H7 (cell line): ENCODE measurements around the gene MRFAP1L1. TPM values are rescaled to one million over a fixed set of nuclear protein-coding genes. Genes with fewer than 3 reads are reported as not detected.
"Not testable (repeated sequence)": the region's sequence is repeated elsewhere in the genome, so short reads cannot be mapped to it uniquely, and the experiment has no call there.

Source experiments
- DNase-seq: peaks from one replicate; pipeline ENCODE4 v3.0.0; 2012
- H3K27me3 ChIP-seq: 2 replicates; pipeline ENCODE4 v1.6.0; 2011; ENCODE audit warnings: mild to moderate bottlenecking, low read length; ENCODE audit not compliant: control insufficient read depth, insufficient read depth
- H3K36me3 ChIP-seq: replicated peaks from 2 replicates; pipeline ENCODE4 v1.5.1; 2011; ENCODE audit warnings: low read length; ENCODE audit not compliant: control insufficient read depth, insufficient read depth
- H3K4me3 ChIP-seq: 2 replicates; pipeline ENCODE4 v1.5.1; 2011; ENCODE audit warnings: low read depth, mild to moderate bottlenecking, control low read depth, low read length, moderate library complexity; ENCODE audit not compliant: insufficient read depth
- total RNA-seq: library from RNA; depleted of rRNA; stranded (reverse); fragments of >200 nt; shearing (Covaris generic); gene quantifications from 2 replicates; pipeline ENCODE4 v1.2.3, GENCODE V29; 2014

The MRFAP1L1 gene
- total RNA-seq, 1 experiment from 2014 or later = 49.0 TPM

GRCh38 chr4:6674500-6675149, 35.0 kb downstream of the MRFAP1L1 start:
- Histone ChIP-seq H3K4me3 (peak overlapping the region; percentile 74), H3K27me3 (no peaks in the 10 kb centered on the region), H3K36me3 (peaks cover 12% of the 10 kb centered on the region)
- peak; percentile 80 for DNase-seq

- peaks cover 12% of the 10 kb centered on the region for H3K36me3 ChIP-seq
These were observed 35.8 kb downstream of the MRFAP1L1 start for GRCh38 chr4:6673660-6674499.

GRCh38 chr4:6673191-6673659, 36.4 kb downstream of the MRFAP1L1 start:
- H3K27me3 ChIP-seq, DNase-seq: not testable (repeated sequence)
- Histone ChIP-seq H3K4me3 (peak overlapping the region; percentile 74), H3K36me3 (peaks cover 12% of the 10 kb centered on the region)

More at GRCh38 chr4:6673660-6674499, 35.8 kb downstream of the MRFAP1L1 start:
- Histone ChIP-seq H3K27me3 (no peaks in the 10 kb centered on the region), H3K4me3 (peak overlapping the region; percentile 74)
- peak; percentile 99 for DNase-seq

GRCh38 chr4:6672541-6673190, 37.0 kb downstream of the MRFAP1L1 start:
- H3K4me3 ChIP-seq, DNase-seq, H3K27me3 ChIP-seq: not testable (repeated sequence)
- H3K36me3 ChIP-seq = peaks cover 12% of the 10 kb centered on the region

GRCh38 chr4:6672131-6672530, 37.5 kb downstream of the MRFAP1L1 start:
- DNase-seq = no peak
- Histone ChIP-seq H3K36me3 (peaks cover 12% of the 10 kb centered on the region), H3K27me3 (no peaks in the 10 kb centered on the region), H3K4me3 (no peak overlapping the region)

DNA sequence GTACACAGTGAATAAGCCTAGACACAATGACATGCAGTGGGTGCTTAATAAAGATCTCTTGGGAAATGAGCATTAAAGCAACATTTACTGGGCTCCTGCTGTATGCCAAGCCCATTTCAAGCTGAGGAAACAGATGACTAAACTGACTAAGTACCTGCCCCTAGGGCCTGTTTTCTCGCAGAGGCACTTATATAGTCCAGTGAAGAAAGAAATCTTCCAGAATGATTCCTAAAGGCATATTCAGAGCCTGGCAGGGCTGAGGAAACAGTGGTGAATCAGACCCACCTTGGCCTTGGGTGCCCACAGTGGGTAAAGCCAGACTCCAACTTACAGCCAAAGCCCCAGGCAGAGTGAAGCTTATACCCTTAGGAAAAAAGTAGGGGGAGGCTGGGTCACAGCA, 38.0 kb downstream of the MRFAP1L1 start:
- Histone ChIP-seq H3K4me3 (no peak overlapping the region), H3K36me3 (peaks cover 9% of the 10 kb centered on the region), H3K27me3 (no peaks in the 10 kb centered on the region)
- DNase-seq = no peak

- Histone ChIP-seq H3K4me3 (no peak overlapping the region), H3K27me3 (no peaks in the 10 kb centered on the region), H3K36me3 (no peaks in the 10 kb centered on the region)
- DNase-seq = no peak
These were observed 41.3 kb downstream of the MRFAP1L1 start for GRCh38 chr4:6668391-6668790.

- H3K4me3 ChIP-seq = no peak overlapping the region
- no peaks in the 10 kb centered on the region for H3K27me3 ChIP-seq
- DNase-seq = no peak
- no peaks in the 10 kb centered on the region for H3K36me3 ChIP-seq
These were observed 44.4 kb downstream of the MRFAP1L1 start for GRCh38 chr4:6665320-6665654.

DNA sequence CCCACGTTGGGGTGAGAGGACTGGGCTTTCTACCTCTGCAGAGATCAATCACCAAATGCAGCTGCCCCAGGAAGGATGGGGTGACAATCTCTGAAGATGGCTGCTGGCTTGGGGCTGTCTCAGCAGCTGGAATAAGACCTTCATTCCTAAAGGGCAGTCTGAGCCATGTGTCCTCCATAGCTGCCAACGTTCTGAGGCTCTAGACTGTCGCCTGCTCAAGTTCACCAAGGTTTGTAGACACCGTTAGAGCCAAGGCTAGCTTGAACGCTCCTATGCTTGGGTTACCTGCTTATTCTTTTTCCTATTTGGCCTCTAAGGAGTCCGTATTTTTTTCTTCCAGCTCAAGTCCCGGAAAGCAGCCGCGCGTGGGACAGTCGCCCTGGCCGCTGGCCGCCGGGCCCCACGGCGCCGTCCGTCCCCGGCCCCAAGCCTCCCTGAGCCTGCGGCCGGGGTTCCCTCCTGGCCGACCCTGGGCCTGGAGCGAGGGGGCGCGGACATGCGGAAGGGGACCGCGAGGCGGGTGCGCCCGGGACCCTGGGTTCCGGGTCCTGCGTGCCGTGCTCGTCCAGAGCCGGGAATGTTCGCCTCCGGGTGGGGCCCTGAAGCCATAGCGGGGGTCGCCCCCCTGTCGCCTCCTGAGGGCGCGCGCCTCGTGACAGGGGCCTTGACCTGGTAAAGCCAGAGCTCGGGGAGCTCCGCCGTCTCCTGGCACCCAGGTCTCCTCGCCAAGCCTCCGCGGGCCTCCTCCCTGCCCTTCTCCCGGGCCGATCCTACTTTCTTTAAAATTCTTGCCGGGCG, 45.9 kb downstream of the MRFAP1L1 start:
- Histone ChIP-seq H3K27me3 (peaks cover 7% of the 10 kb centered on the region; the same call in 1 of the 2 replicates), H3K4me3 (no peak overlapping the region), H3K36me3 (no peaks in the 10 kb centered on the region)
- no peak for DNase-seq

DNA sequence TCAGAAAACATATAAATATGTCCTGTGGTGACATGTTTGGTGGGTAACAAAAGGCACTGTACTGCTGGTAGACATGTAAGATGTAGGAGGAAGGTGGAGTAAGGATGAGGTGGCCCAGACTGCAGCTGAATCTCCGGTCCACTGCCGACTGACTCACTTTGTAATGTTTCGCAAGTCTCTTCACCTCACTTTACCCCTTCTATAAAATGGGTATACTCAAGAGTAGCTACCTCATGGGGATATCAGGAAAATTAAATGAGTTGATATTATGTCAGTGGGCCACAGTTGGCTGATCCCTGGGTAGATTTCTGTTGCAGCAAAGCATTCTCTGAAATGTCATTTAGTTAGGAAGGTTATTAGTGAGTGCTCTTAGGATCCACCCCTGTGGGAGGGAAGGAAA, 47.1 kb downstream of the MRFAP1L1 start:
- Histone ChIP-seq H3K27me3 (peaks cover 7% of the 10 kb centered on the region; the same call in 1 of the 2 replicates), H3K36me3 (no peaks in the 10 kb centered on the region), H3K4me3 (no peak overlapping the region)
- DNase-seq = no peak

DNA sequence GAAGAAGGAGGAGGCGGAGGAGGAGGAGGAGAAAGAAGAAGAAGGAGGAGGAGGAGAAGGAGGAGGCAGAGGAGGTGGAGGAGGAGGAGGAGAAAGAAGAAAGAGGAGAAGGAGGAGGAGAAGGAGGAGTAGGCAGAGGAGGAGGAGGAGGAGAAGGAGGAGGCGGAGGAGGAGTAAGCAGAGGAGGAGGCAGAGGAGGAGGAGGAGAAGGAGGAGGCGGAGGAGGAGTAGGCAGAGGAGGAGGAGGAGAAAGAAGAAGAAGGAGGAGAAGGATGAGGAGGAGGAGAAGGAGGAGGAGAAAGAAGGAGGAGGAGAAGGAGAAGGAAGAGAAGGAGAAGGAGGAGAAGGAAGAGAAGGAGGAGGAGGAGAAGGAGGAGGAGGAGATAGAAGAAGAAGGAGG, 49.2 kb downstream of the MRFAP1L1 start:
- Histone ChIP-seq H3K4me3 (no peak overlapping the region), H3K36me3 (no peaks in the 10 kb centered on the region), H3K27me3 (peaks cover 7% of the 10 kb centered on the region; the same call in 1 of the 2 replicates)
- no peak for DNase-seq

DNA sequence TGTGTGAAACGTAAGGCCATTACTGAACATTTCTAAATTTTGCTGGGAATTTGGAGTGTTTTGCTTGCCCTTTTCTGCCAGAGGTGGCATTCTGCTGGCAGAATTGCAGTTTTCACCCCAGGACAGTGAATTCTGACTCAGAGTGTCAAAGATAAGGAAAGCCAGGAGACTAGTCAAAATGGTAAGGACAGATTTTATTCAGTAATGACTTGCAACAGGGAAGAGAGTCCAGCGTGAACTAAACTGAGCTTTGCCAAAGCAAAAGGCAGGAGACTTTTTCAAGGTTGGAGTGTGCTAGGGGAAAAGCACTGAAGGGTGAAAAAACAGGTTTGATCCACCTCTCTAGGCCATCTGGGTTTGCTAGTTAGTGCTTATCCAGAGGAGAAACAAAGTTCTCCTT, 49.8 kb downstream of the MRFAP1L1 start:
- DNase-seq = no peak
- H3K36me3 ChIP-seq = no peaks in the 10 kb centered on the region
- peaks cover 7% of the 10 kb centered on the region; the same call in 1 of the 2 replicates for H3K27me3 ChIP-seq
- H3K4me3 ChIP-seq = no peak overlapping the region

GRCh38 chr4:6658597-6659075, 51.0 kb downstream of the MRFAP1L1 start:
- Histone ChIP-seq H3K36me3 (no peaks in the 10 kb centered on the region), H3K27me3 (peaks cover 7% of the 10 kb centered on the region; the same call in 1 of the 2 replicates), H3K4me3 (peak overlapping the region; percentile 24; the same call in 1 of the 2 replicates)
- DNase-seq = peak; percentile 86

DNA sequence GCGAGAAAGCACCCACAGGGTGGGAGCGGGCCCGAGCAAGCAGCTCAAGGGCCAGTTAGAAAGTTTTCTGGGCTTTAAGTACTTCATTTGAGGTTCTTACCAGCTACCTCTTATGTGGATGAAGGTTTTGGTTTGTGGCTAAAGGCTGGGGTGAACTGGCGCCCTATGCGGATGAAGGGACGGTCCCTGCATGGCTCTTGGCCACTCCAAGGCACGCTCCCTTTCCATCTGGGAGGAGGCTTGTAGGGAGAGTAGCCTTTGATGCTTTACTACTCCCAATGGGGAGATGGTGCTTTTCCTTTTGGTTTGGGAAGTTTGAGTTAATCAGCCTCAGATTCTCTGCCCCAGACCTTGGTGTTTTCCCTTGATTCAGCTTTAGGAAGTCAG, 51.5 kb downstream of the MRFAP1L1 start:
- Histone ChIP-seq H3K27me3 (peaks cover 7% of the 10 kb centered on the region; the same call in 1 of the 2 replicates), H3K4me3 (no peak overlapping the region; the same call in 1 of the 2 replicates), H3K36me3 (no peaks in the 10 kb centered on the region)
- peak; percentile 75 for DNase-seq
